Mucosa of stomach (tissue), 1 donor: ENCODE data around the gene CXCL1.

Source experiments
- H3K27me3 ChIP-seq: one replicate; pipeline ENCODE4 v1.7.0; 2013; ENCODE audit warnings: mild to moderate bottlenecking, low read length; ENCODE audit not compliant: control insufficient read depth, insufficient read depth
- H3K36me3 ChIP-seq: one replicate; pipeline ENCODE4 v1.7.0; 2013; ENCODE audit warnings: low read length; ENCODE audit not compliant: control insufficient read depth, insufficient read depth
- H3K4me1 ChIP-seq: one replicate; pipeline ENCODE4 v1.7.0; 2013; ENCODE audit warnings: mild to moderate bottlenecking, low read length; ENCODE audit not compliant: control insufficient read depth, insufficient read depth
- H3K4me3 ChIP-seq: one replicate; pipeline ENCODE4 v1.7.0; 2013; ENCODE audit warnings: low read length
- H3K9ac ChIP-seq: one replicate; pipeline ENCODE4 v1.7.0; 2013; ENCODE audit warnings: mild to moderate bottlenecking, low read length, moderate library complexity
- H3K9me3 ChIP-seq: one replicate; pipeline ENCODE4 v1.7.0; 2013; ENCODE audit warnings: mild to moderate bottlenecking, low read length, moderate library complexity; ENCODE audit not compliant: control insufficient read depth
- donor health status: Pancreatic carcinoma.

CXCL1 gene

DNA sequence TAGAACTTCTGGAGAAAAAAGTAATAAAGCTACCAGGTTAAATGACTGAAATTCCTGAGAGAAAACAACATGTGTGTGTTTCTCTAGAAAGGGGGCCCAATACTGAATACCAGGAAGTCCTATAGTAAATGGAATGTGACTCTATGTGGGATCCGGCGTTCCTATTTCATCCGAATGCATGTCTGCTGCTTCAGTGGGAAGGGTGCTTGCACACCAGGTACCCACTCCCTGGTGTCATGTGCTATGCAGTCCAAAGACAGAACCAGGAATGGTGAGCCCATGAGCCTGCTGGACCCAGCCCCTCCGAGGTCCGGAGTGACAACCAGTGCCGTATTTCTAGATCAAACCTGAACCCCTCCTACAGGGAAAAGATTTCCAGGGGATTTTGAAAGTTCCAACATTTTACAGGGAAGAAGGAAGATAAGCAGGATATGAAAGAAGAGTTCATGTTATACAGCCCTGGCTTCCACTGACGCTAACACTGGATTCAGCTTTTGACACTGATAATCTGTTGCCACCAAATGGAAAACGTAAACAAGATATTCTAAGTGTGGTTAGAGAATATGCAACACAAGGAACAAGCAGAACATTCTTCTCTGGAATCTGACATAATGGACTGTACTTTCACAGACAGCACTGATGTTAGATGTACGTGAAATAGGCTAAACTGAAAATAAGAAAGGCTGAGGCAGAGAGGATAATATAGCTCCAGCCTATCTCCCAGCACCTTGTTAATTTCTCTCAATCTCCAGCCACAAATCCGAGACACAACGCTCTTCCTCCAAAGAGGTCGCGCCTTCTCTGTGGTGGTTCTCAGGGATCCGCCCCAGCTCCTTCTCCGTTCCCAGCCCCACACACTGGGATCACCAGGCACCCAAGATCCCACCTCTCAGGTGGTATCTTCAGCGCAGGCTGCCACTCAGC, 725 bp upstream of the CXCL1 start:
- Histone ChIP-seq H3K9me3 (no peaks in the 10 kb centered on the region), H3K9ac (peak overlapping the region; percentile 58), H3K4me1 (peaks cover 14% of the 10 kb centered on the region), H3K4me3 (peak overlapping the region; percentile 28), H3K27me3 (no peaks in the 10 kb centered on the region), H3K36me3 (no peaks in the 10 kb centered on the region)

DNA sequence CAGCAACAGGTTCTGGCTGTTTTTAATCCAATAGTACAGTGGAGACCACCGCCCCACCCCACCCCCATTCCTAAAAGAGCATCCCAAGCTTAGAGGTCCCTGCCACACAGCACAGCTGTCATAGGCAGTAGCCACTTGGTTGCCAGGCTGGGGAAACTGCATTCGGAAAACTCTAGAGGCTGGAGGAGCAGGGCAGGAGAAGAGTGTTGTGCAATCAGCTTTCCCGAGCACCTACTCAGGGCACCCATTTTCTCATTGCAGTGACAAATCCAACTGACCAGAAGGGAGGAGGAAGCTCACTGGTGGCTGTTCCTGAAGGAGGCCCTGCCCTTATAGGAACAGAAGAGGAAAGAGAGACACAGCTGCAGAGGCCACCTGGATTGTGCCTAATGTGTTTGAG, 1.1 kb downstream of the CXCL1 start:
- Histone ChIP-seq H3K4me3 (peak overlapping the region; percentile 28), H3K4me1 (peaks cover 14% of the 10 kb centered on the region), H3K36me3 (no peaks in the 10 kb centered on the region), H3K9me3 (no peaks in the 10 kb centered on the region), H3K9ac (peak overlapping the region; percentile 18), H3K27me3 (no peaks in the 10 kb centered on the region)

DNA sequence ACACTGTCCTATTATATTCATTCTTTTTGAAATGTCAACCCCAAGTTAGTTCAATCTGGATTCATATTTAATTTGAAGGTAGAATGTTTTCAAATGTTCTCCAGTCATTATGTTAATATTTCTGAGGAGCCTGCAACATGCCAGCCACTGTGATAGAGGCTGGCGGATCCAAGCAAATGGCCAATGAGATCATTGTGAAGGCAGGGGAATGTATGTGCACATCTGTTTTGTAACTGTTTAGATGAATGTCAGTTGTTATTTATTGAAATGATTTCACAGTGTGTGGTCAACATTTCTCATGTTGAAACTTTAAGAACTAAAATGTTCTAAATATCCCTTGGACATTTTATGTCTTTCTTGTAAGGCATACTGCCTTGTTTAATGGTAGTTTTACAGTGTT, 1.6 kb downstream of the CXCL1 start:
- no peaks in the 10 kb centered on the region for H3K9me3 ChIP-seq
- H3K27me3 ChIP-seq, result no peaks in the 10 kb centered on the region
- H3K4me3 ChIP-seq, result no peak overlapping the region
- H3K36me3 ChIP-seq, result no peaks in the 10 kb centered on the region
- peaks cover 14% of the 10 kb centered on the region for H3K4me1 ChIP-seq
- H3K9ac ChIP-seq, result no peak overlapping the region

DNA sequence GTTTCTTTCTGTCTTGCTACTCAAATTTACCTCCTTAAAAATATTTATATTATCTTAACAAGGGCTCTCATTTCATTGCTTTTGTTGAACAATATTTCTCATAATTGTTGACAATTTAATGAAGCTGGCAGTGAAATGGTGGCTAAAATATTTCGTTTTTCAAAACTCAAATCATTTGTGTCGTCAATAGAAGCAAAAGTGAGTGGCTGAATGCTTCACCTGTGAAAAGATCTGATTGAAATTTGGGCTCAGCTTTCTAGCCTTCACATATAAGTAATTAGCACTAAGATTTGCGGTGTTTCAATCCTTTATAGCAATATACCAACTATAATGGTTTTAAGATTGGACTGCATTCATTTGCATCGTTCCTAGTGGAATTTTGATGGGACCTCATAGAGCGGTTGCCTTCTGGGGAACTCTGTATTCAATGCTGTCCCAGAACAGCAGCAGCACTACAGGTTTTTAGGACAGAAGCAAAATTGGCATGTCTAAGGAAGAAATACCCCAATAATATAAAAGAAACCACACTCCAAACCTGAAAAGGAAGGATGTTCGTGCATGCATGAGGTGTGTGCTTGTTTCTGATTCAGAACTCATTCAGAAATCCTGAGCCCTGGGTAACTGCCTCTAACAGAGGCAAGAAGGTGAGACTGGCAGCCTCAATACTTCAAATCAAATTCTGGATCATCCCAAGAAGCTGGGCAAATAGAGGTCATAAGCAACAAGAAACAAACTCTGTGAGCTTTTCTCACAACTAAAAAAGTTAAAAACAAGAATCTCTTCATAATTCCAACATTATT, 2.5 kb downstream of the CXCL1 start:
- Histone ChIP-seq H3K4me1 (peaks cover 14% of the 10 kb centered on the region), H3K27me3 (no peaks in the 10 kb centered on the region), H3K4me3 (no peak overlapping the region), H3K36me3 (no peaks in the 10 kb centered on the region), H3K9me3 (no peaks in the 10 kb centered on the region), H3K9ac (no peak overlapping the region)

DNA sequence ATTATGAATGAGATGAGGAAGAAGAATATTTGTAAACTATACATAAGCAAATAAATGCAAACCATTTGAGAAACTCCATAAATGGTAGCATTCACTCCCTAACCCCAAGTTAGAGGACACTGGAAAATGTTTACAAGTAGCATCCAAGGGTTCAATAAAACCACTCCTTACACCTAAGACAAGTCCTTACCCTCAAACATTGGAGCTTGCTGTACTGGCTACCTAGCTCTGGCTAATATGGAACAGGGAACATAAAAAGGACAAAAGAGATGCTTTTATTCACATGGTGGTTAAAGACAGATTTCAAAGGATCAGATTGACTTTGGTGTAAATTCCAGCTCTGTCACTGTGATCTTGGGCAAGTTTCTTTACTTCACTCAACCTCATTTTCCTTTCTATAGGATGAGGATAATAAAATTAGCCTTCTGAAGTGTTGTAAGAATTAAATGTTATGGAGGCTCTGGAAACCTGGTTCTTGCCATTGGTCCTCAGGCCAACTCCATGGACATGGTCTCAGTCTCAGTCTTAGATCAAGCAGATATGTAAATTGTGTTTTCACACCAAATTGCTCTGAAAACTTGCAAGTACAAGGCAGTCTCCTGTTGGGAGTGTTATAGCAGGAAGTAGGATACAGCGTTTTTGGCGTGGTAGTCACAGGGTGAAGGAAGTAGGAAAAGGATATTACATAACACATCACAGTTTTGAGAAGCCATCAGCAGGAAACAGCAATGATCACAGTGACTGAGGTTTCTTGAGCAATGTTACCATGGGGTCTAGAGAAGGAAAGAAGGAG, 3.3 kb downstream of the CXCL1 start:
- H3K4me1 ChIP-seq, result peaks cover 14% of the 10 kb centered on the region
- no peak overlapping the region for H3K9ac ChIP-seq
- no peaks in the 10 kb centered on the region for H3K36me3 ChIP-seq
- H3K27me3 ChIP-seq, result no peaks in the 10 kb centered on the region
- H3K4me3 ChIP-seq, result no peak overlapping the region
- H3K9me3 ChIP-seq, result no peaks in the 10 kb centered on the region

DNA sequence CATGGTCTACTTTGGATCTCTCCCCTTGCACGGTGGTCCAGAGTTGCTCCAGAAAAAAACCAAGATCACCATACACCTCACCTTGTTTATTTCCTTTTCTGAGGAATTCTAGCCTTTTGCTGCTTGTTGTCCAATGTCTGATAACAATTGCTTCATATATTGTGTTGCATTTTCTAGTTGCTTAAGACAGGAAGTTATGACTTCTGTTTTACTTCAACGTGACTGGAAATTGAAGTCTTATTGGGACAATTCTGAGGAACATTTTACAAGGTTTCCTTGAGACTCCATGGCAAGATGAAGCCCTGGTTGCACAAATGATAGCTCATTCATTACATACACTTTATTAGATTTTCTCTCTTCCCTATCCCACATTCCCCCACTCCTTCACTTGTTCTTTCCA, 5.2 kb downstream of the CXCL1 start:
- Histone ChIP-seq H3K4me3 (no peak overlapping the region), H3K36me3 (no peaks in the 10 kb centered on the region), H3K9me3 (no peaks in the 10 kb centered on the region), H3K4me1 (peaks cover 6% of the 10 kb centered on the region), H3K27me3 (no peaks in the 10 kb centered on the region), H3K9ac (no peak overlapping the region)

DNA sequence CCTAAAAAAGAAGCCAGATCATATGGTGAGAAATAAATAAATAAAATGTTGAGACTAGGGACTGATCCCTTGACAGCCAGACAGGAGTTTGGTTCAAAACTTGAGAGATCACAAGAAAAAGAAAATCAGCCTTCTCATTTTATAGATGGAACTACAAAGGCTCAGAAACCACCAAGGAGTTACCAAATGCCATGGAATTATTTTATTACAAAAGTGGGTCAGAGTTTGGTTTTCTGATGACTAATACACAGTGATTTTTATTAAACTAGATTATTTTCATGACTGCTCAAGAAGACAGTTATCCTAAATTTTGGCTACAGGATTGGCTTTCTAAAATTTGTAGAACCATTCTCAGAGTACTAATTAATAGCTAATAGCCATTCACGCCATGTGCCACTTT, 6.2 kb downstream of the CXCL1 start:
- Histone ChIP-seq H3K9me3 (no peaks in the 10 kb centered on the region), H3K9ac (no peak overlapping the region)

DNA sequence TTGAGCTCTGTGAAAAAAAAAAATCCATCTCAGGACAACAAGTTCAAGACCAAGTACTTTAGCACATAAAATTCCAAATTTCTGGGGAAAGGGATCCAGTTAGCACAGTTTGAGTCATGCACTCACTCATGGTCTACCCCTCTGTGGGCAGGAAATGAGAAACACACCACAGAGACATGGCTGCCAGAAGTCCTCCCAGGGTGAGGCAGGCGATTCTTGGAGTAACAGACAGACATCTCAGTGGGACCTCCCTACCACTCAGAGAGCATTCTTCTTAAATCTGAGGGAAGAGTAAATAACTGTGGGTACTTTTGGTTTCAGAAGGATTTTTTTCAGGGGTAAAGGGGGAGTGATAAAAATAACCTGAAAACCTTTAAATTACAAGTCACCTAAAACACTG, 14.1 kb downstream of the CXCL1 start:
- Histone ChIP-seq H3K27me3 (no peaks in the 10 kb centered on the region), H3K36me3 (no peaks in the 10 kb centered on the region), H3K9ac (no peak overlapping the region), H3K4me1 (no peaks in the 10 kb centered on the region), H3K4me3 (no peak overlapping the region), H3K9me3 (no peaks in the 10 kb centered on the region)

More for the DNA sequence above, 6.2 kb downstream of the CXCL1 start:
- Histone ChIP-seq H3K36me3 (no peaks in the 10 kb centered on the region), H3K4me3 (no peak overlapping the region), H3K27me3 (no peaks in the 10 kb centered on the region), H3K4me1 (no peaks in the 10 kb centered on the region)

DNA sequence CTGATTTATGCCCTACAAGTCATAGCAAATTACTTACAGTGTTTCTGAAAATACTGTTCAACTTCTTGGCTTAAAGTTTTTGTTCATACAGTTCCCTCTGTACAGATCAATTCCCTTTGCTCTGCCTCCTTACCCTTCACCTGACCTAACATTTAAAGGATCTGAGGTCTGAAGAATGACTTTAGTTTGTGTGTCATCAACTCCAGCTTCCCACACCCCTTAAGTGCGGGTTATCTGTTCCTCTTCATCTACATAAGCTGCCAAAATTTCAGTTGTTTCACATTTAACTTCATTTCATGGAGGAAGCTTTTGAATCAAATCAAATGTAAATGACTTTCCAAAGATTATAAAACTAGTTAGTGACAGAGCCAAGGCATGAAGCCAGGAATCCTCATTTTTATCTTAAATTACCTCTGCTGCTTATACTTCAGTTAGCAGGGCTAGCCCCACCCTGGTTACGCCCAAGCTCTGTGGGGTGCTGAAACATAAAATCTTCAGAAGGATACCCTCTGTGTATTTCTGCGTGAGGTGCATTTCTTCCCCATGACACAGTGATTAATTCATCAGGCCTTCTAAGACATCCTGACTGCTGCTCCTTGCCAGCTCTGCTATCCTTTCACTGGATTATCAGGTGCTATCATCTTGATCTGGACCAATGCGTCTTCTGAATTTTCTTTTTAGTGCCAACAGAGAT, 16.5 kb downstream of the CXCL1 start:
- Histone ChIP-seq H3K9ac (no peak overlapping the region), H3K9me3 (no peaks in the 10 kb centered on the region), H3K4me3 (no peak overlapping the region)

DNA sequence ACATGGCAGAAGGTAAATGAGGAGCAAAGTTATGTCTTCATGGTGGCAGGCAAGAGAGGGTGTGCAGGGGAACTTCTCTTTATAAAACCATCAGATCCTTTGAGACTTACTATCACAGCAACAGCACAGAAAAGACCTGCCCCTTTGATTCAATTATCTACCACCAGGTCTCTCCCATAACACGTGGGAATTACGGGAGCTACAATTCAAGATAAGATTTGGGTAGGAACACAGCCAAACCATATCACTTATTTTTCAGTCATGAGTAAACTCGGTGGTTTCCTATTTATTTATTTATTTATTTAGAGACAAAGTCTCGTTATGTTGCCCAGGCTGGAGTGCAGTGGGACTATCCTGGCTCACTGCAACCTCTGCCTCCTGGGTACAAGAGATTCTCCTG, 22.1 kb downstream of the CXCL1 start:
- Histone ChIP-seq H3K4me1 (peaks cover 7% of the 10 kb centered on the region), H3K27me3 (no peaks in the 10 kb centered on the region), H3K9me3 (no peaks in the 10 kb centered on the region), H3K36me3 (no peaks in the 10 kb centered on the region), H3K4me3 (no peak overlapping the region), H3K9ac (no peak overlapping the region)

More for the DNA sequence above, 16.5 kb downstream of the CXCL1 start:
- H3K36me3 ChIP-seq, result no peaks in the 10 kb centered on the region
- no peaks in the 10 kb centered on the region for H3K27me3 ChIP-seq
- H3K4me1 ChIP-seq, result no peaks in the 10 kb centered on the region

DNA sequence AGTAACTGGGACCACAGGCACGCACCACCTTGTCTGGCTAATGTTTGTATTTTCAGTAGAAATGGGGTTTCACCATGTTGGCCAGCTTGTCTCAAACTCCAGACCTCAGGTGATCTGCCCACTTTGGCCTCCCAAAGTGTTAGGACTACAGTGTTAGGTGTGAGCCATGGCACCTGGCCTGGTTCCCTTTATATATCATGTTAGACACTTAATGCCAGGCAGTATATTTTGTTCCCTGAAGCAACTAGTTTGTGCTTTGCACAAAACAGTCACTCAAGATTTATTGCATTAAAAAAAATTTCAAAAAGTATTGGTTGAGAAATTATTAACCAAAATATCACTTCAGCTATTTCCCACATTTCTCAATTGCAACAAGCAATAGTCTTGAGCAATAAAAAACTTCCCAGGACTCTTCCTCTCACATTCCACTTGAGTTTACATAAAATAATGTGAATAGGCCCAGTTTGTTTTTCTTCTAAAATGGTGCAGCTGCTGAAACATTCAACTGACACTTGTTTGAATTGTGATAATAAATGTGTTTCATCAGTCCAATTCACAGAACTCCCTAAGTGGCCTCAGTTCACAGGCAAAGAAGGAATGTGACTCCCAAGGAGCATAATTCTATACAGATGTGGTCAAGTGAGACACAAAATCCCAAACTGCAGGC, 22.7 kb downstream of the CXCL1 start:
- H3K4me1 ChIP-seq, result peaks cover 7% of the 10 kb centered on the region
- no peak overlapping the region for H3K4me3 ChIP-seq
- no peaks in the 10 kb centered on the region for H3K36me3 ChIP-seq
- no peaks in the 10 kb centered on the region for H3K27me3 ChIP-seq
- H3K9ac ChIP-seq, result no peak overlapping the region
- H3K9me3 ChIP-seq, result no peaks in the 10 kb centered on the region
